ENCODE data around the gene NLRP5.
A peak's percentile ranks its signal among the peaks of the same experiment; 100 is the strongest.
"Not testable (repeated sequence)": the region's sequence is repeated elsewhere in the genome, so short reads cannot be mapped to it uniquely, and the experiment has no call there.

The NLRP5 gene

GRCh38 chr19:55986487-55986886 lies at the start of gene NLRP5:
TSS of gene NLRP5 (plus strand) at chr19:55986775.
- no peak for DNase-seq (ENCODE audit: low spot score)

- DNase-seq (ENCODE audit: low spot score): no peak
Measured at GRCh38 chr19:55939206-55939605, 47.4 kb upstream of the NLRP5 start.

- no peak for DNase-seq (ENCODE audit: low spot score)
Measured at GRCh38 chr19:55940306-55940705, 46.3 kb upstream of the NLRP5 start.

- DNase-seq (ENCODE audit: low spot score): no peak
Measured at GRCh38 chr19:55947532-55947931, 39.0 kb upstream of the NLRP5 start, which contains the start of gene NLRP8. TSS of gene NLRP8 (plus strand) at chr19:55947832.

GRCh38 chr19:55950566-55950965 lies 36.0 kb upstream of the NLRP5 start:
- DNase-seq (ENCODE audit: low spot score): not testable (repeated sequence)

GRCh38 chr19:55956431-55956830 lies 30.1 kb upstream of the NLRP5 start:
- DNase-seq (ENCODE audit: low spot score): no peak

GRCh38 chr19:55958356-55958755 lies 28.2 kb upstream of the NLRP5 start:
- peak; percentile 62 for DNase-seq (ENCODE audit: low spot score)

GRCh38 chr19:55959996-55960675 lies 26.4 kb upstream of the NLRP5 start:
- no peak for DNase-seq (ENCODE audit: low spot score)

GRCh38 chr19:55962186-55962585 lies 24.4 kb upstream of the NLRP5 start:
- peak; percentile 29 for DNase-seq (ENCODE audit: low spot score)

GRCh38 chr19:55973982-55974381 lies 12.6 kb upstream of the NLRP5 start:
- DNase-seq (ENCODE audit: low spot score): no peak

GRCh38 chr19:55980415-55980814 lies 6.2 kb upstream of the NLRP5 start:
- DNase-seq (ENCODE audit: low spot score): no peak

GRCh38 chr19:55985254-55985653 lies 1.3 kb upstream of the NLRP5 start:
- DNase-seq (ENCODE audit: low spot score): no peak

- no peak for DNase-seq (ENCODE audit: low spot score)
Measured at GRCh38 chr19:55990831-55991230, 4.3 kb downstream of the NLRP5 start.

- no peak for DNase-seq (ENCODE audit: low spot score)
Measured at GRCh38 chr19:55993492-55993891, 6.9 kb downstream of the NLRP5 start.

- no peak for DNase-seq (ENCODE audit: low spot score)
Measured at GRCh38 chr19:56014765-56015164, 28.2 kb downstream of the NLRP5 start.

- peak; percentile 57 for DNase-seq (ENCODE audit: low spot score)
Measured at GRCh38 chr19:56015756-56016155, 29.2 kb downstream of the NLRP5 start.

GRCh38 chr19:56019325-56019724 lies 32.8 kb downstream of the NLRP5 start:
- not testable (repeated sequence) for DNase-seq (ENCODE audit: low spot score)

- not testable (repeated sequence) for DNase-seq (ENCODE audit: low spot score)
Measured at GRCh38 chr19:56020355-56020975, 33.9 kb downstream of the NLRP5 start.

GRCh38 chr19:56026769-56027168 lies 40.2 kb downstream of the NLRP5 start:
- no peak for DNase-seq (ENCODE audit: low spot score)

- DNase-seq (ENCODE audit: low spot score): no peak
Measured at GRCh38 chr19:56053596-56053995, 67.0 kb downstream of the NLRP5 start.

- peak; percentile 56 for DNase-seq (ENCODE audit: low spot score)
Measured at GRCh38 chr19:56066152-56067023, 79.8 kb downstream of the NLRP5 start.

GRCh38 chr19:56069642-56070041 lies 83.1 kb downstream of the NLRP5 start:
- DNase-seq (ENCODE audit: low spot score): no peak

GRCh38 chr19:56071151-56071550 lies 84.6 kb downstream of the NLRP5 start:
- peak; percentile 17 for DNase-seq (ENCODE audit: low spot score)
